ENCODE data around the gene OGFRL1.

OGFRL1 gene

GRCh38 chr6:71336901-71337300, 48.3 kb downstream of the OGFRL1 start:
- DNase-seq = no peak

GRCh38 chr6:71338540-71339316, 50.1 kb downstream of the OGFRL1 start:
- no peak for DNase-seq

- no peak for DNase-seq
Observed at GRCh38 chr6:71342772-71343171, 54.2 kb downstream of the OGFRL1 start.

- no peak for DNase-seq
Observed at GRCh38 chr6:71345476-71346333, 57.1 kb downstream of the OGFRL1 start.

- DNase-seq = no peak
Observed at GRCh38 chr6:71346334-71346694, 57.7 kb downstream of the OGFRL1 start.

GRCh38 chr6:71347119-71347518, 58.5 kb downstream of the OGFRL1 start:
- DNase-seq = no peak

- no peak for DNase-seq
Observed at GRCh38 chr6:71349395-71349794, 60.8 kb downstream of the OGFRL1 start.

GRCh38 chr6:71349976-71350615, 61.5 kb downstream of the OGFRL1 start:
- DNase-seq = no peak

- no peak for DNase-seq
Observed at GRCh38 chr6:71351190-71351589, 62.6 kb downstream of the OGFRL1 start.

Data from NCI-H2029 (cell line).